Type B pancreatic cell (in vitro differentiated cells): ENCODE data around the gene SPATA16. TPM values are rescaled to one million over a fixed set of nuclear protein-coding genes. Genes with fewer than 3 reads are reported as not detected.

ENCODE experiments used
- DNase-seq: peaks from one replicate; pipeline ENCODE4 v3.0.0; 2021; ENCODE audit warnings: mixed read lengths; ENCODE audit not compliant: unreplicated experiment; ENCODE audit errors: extremely low spot score
- H3K27ac Mint-ChIP-seq: 2 replicates; pipeline ENCODE4 v1.8.0; 2021; ENCODE audit warnings: mild to moderate bottlenecking, mixed read lengths
- H3K27me3 Mint-ChIP-seq: 2 replicates; pipeline ENCODE4 v1.8.0; 2021; ENCODE audit warnings: mixed read lengths
- H3K36me3 Mint-ChIP-seq: 2 replicates; pipeline ENCODE4 v1.8.0; 2021; ENCODE audit warnings: mixed read lengths
- H3K4me1 Mint-ChIP-seq: one replicate; pipeline ENCODE4 v1.8.0; 2021; ENCODE audit warnings: mixed read lengths; ENCODE audit not compliant: unreplicated experiment
- H3K4me3 Mint-ChIP-seq: 2 replicates; pipeline ENCODE4 v1.8.0; 2021; ENCODE audit warnings: mild to moderate bottlenecking, mixed read lengths
- H3K9me3 Mint-ChIP-seq: 2 replicates; pipeline ENCODE4 v1.8.0; 2021; ENCODE audit warnings: mixed read lengths
- CTCF ChIP-seq: fragments of 200-600 bp; sonication (generic); conservative IDR thresholded peaks from 2 replicates; pipeline ENCODE4 v1.5.0; 2021; ENCODE audit warnings: antibody characterized with exemption, mild to moderate bottlenecking
- total RNA-seq: library from RNA; stranded (reverse); gene quantifications from 2 replicates; pipeline ENCODE4 v1.2.1, GENCODE V29; 2021; ENCODE audit warnings: low replicate concordance

The SPATA16 gene
- total RNA-seq, 1 donor from 2014 or later = not detected

GRCh38 chr3:173043757-173044156 is 97.3 kb downstream of the SPATA16 start:
- Mint-ChIP-seq H3K27ac (no peak overlapping the region), H3K36me3 (no peaks in the 10 kb centered on the region), H3K4me1 (no peaks in the 10 kb centered on the region), H3K9me3 (no peaks in the 10 kb centered on the region), H3K4me3 (no peak overlapping the region), H3K27me3 (no peaks in the 10 kb centered on the region)
- no peak for DNase-seq
- no peak for TF ChIP-seq CTCF

- Mint-ChIP-seq H3K36me3 (no peaks in the 10 kb centered on the region), H3K4me3 (no peak overlapping the region), H3K4me1 (no peaks in the 10 kb centered on the region), H3K27ac (no peak overlapping the region), H3K9me3 (no peaks in the 10 kb centered on the region), H3K27me3 (no peaks in the 10 kb centered on the region)
- no peak for DNase-seq
- TF ChIP-seq CTCF = no peak
Observed at GRCh38 chr3:173038484-173038871, 102.6 kb downstream of the SPATA16 start.

- Mint-ChIP-seq H3K9me3 (no peaks in the 10 kb centered on the region), H3K36me3 (no peaks in the 10 kb centered on the region), H3K27me3 (no peaks in the 10 kb centered on the region), H3K4me3 (no peak overlapping the region), H3K4me1 (no peaks in the 10 kb centered on the region), H3K27ac (no peak overlapping the region)
- DNase-seq = no peak
- no peak for TF ChIP-seq CTCF
Observed at GRCh38 chr3:173037840-173038483, 103.1 kb downstream of the SPATA16 start.

GRCh38 chr3:173030273-173030672 is 110.8 kb downstream of the SPATA16 start:
- Mint-ChIP-seq H3K4me3 (no peak overlapping the region), H3K27ac (no peak overlapping the region), H3K9me3 (no peaks in the 10 kb centered on the region), H3K4me1 (no peaks in the 10 kb centered on the region), H3K27me3 (no peaks in the 10 kb centered on the region), H3K36me3 (no peaks in the 10 kb centered on the region)
- no peak for TF ChIP-seq CTCF
- no peak for DNase-seq

GRCh38 chr3:173028351-173028750 is 112.7 kb downstream of the SPATA16 start:
- Mint-ChIP-seq H3K4me1 (no peaks in the 10 kb centered on the region), H3K27ac (no peak overlapping the region), H3K9me3 (no peaks in the 10 kb centered on the region), H3K36me3 (no peaks in the 10 kb centered on the region), H3K27me3 (no peaks in the 10 kb centered on the region), H3K4me3 (no peak overlapping the region)
- TF ChIP-seq CTCF = no peak
- DNase-seq = no peak

- no peak for DNase-seq
- TF ChIP-seq CTCF = no peak
- Mint-ChIP-seq H3K36me3 (no peaks in the 10 kb centered on the region), H3K27ac (no peak overlapping the region), H3K9me3 (no peaks in the 10 kb centered on the region), H3K4me3 (no peak overlapping the region), H3K27me3 (no peaks in the 10 kb centered on the region), H3K4me1 (no peaks in the 10 kb centered on the region)
Observed at GRCh38 chr3:173027429-173027828, 113.6 kb downstream of the SPATA16 start.
